Activated effector memory CD4-positive, alpha-beta T cell treated with anti-CD3 and anti-CD28 coated beads, Interleukin-2, amount 50 U/mL, for 16 hours (primary cell): ENCODE measurements around the gene LDLRAD4.

Source experiments
- DNase-seq: peaks from one replicate; pipeline ENCODE4 v3.0.0-alpha.2; 2020

The LDLRAD4 gene

DNA sequence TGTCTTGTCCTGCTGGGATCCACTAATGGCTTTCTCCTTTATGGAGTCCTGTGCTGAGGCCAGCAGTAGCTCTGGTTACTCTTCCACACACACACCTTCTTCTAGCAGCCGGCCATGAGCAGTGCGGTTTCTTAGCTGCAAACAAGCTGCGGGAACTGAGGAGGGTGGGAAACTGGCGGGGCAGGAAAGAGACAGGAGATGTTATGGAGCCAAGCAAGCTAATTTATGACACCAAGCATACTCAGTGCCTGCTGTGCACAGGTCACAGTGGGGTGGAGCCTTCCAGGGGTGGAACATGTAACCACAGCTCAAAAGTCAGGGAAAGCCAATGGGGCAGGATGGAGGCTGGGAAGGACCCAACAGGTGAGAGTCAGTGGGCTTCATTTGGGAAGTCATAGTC, 327.0 kb downstream of the LDLRAD4 start:
- DNase-seq, result no peak

DNA sequence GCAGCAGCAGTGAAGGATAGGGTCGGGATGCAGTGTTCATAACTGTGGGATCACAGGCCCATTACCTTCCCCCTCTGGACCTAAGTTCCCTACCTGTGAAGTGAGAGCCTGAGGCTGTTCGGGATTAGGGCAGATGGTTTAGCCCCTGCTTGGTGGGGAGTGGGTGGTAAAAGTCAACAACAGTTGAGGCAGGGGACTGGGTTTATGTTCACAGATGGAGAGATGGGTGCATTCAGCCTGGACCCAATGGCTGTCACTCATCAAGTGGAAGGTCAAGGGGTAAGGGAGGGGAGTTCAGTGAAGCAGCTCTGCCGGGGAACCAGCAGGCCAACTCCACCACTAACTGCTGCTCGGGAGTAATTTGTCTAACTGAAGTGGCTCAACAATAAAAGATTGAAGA, 327.4 kb downstream of the LDLRAD4 start:
- no peak for DNase-seq

DNA sequence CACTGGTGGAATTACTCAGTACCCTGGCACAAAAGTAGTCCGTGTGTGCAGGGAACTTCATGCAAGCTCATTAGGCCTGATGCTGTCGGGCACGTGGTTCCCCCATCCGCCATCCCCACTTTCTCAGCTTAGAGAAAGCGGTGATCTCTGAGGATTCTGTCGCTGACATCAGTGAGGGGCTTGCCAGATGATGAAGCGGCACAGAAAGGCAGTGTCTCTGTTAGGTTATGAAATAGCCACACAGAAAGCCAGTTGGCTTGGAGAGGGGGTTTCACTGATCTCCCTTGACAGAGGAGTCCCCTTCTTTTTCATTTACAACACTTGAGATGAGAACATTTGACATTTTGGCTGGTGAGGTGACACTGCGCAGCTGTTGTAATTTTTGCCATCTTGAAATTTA, 328.1 kb downstream of the LDLRAD4 start:
- no peak for DNase-seq

GRCh38 chr18:13547347-13547746, 328.8 kb downstream of the LDLRAD4 start:
- no peak for DNase-seq

GRCh38 chr18:13548106-13548819, 329.7 kb downstream of the LDLRAD4 start:
- DNase-seq, result no peak

DNA sequence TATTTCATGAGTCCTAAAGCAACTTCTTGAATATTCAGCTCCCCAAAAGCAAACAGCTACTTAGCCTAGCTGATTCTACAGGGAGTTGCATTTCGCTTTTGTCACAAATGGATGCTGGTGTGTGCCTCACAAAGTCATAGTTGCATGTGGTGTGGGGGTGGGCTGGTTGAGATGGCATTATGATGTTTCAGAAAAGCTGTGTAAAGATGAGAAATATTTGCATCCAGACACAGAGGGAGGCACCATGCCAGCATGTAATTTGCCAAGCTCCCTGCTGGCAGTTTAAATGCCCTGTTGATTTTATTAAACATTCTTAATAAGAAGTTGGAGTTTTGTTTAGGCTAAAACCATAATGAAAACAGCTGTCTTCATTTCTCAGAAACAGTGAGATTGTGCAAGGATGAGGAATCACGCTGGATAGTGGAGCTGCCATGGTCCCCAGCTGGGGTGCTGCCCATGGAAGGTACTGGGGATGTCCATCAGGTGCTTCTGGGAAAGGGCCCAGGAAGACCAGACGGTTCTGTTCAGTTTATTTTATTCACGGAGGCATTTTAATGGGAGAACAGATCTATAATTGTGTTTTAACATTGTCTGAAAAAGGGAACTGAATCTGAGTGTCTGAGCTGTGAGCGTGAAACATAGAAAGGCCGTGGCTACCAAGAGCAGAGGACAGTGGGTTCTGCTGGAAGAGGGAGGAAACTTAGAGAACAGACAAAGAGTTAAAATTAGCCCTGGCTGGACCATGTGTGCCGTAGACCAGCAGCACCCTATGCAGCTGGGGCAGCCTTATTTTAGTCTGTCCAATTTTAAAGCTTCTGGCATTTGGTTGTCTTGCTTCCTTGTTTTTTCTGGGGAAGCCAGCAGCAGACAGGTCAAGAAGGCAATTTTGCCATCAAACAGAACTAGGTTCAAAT, 330.7 kb downstream of the LDLRAD4 start:
- no peak for DNase-seq

DNA sequence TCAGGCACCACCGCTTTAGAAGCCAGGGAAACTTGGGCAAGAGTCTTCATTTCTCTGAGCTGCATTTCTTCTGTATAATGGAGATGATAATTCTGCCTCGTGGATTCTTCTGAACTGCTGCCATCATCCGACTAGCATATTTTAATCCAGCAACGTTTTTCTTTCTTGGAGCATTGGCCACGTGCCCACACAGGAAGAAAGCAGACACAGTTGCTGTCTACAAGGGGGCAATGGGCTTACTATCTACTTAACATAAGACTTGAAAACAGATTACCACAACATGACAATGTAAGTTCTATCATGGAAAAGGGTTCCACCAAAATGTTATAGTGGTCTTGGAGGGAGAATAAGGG, 331.3 kb downstream of the LDLRAD4 start:
- DNase-seq, result no peak

GRCh38 chr18:13550418-13551304, 332.1 kb downstream of the LDLRAD4 start:
- DNase-seq, result no peak

DNA sequence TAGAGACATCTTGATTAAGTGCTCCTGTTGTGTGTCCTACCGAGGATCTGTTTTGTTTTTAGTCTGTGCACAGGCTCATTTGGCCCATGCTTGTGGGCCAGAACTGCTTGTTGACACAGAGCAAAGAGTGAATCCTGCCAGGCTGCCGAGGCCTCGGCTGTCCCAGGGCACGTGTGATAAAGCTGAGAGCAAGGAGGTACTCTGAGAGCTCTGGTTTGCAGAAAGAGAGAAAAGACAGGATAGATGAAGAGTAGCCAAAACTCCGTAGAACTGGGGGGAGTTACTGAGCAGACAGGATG, 332.7 kb downstream of the LDLRAD4 start:
- no peak for DNase-seq

GRCh38 chr18:13551841-13552733, 333.5 kb downstream of the LDLRAD4 start:
- no peak for DNase-seq

- no peak for DNase-seq
These were observed 334.9 kb downstream of the LDLRAD4 start for GRCh38 chr18:13553449-13553848.

DNA sequence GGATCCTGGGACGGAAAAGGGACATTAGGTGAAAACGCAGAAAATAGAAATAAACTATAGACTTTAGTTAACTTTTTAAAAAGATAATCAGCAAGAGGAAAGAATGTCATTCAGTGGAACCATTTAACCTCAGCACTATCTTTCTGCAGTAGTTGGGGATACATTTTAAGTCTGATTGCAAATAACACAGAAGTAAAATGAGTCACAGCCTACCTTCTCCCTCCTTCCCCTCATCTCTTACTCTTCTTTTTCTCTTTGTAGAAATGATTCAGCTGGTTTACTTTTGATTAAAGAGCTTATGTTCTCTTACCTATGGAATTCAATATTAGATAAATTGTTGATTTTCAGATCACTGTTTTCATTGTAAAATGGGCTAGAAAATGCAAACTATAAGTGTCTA, 336.6 kb downstream of the LDLRAD4 start:
- DNase-seq, result no peak

DNA sequence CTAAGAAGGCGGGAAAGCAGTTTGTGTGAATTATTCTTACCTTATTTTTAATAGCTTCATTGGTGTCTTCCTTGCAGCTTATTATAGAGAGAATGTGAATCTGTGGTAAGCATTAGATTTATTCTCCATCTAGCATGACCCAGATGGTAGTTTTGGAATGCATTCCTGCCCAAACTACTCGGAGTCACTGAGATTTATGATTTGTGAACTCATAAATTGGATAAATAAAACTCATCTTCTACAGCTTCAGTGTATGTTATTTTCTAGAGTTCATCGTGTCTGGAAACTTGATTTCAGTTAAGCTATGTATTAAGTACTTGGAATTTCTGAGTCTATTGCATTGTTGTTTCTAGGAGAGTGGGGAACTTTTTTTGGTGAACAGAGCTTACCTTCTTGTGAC, 337.3 kb downstream of the LDLRAD4 start:
- DNase-seq, result no peak

DNA sequence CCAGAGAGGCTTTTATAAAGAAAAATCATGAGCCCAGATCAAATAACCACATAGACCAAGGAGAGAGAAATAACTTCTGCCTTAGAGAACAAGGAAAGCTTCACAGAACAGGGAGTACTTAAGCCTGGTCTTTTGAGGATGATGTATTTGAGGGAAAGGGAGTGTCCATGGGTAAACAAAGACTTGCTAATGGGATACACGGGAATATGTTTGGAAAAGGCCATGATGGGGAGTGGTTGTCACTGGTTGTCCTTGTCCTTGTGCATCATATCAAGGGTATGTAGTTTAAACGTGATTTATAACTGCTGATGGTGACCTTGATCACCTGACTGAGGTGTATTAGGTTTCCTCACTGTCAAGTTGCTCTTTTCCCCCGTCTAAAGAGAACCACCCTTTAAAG, 337.9 kb downstream of the LDLRAD4 start:
- DNase-seq, result no peak

DNA sequence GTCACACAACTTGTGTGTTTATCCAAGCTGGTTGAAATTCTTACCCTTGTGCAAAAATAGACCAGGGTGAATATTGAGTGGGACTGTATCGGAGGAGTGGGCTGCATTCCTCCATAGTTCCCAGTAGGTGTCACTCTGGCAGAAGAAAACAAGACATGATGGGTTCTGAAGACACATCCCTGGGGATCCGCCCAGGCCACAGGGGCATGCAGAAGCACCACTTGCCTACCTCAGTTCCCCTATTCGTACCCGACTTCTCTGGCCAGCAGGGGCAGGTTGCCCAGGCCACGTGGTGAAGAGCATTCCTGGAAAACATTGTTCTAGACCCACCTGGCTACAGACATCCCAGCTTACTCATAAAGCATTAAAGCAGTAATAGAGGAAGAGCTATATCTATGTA, 339.6 kb downstream of the LDLRAD4 start:
- DNase-seq, result no peak

- no peak for DNase-seq
These were observed 340.2 kb downstream of the LDLRAD4 start for GRCh38 chr18:13558790-13559189.

DNA sequence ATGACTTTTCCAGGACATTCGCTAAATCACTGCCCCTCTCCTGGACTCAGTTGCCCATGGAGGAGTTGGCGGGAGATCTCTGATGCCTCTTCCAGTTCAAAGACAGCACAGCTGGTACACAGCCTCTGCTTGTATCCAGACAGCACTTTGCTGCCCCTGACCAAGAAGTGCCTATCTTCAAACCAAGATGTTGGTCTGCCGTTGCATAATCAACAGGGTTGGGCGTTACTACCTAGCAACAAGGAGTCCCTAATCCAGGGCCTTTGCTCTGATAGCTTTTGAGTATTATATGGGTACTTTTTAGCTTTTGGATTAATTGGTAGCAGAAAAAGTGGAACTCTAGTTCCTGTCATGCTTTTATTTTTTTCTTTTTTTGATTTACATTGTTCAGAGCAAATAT, 341.2 kb downstream of the LDLRAD4 start:
- DNase-seq, result no peak

- DNase-seq, result no peak
These were observed 341.7 kb downstream of the LDLRAD4 start for GRCh38 chr18:13560306-13560705.

DNA sequence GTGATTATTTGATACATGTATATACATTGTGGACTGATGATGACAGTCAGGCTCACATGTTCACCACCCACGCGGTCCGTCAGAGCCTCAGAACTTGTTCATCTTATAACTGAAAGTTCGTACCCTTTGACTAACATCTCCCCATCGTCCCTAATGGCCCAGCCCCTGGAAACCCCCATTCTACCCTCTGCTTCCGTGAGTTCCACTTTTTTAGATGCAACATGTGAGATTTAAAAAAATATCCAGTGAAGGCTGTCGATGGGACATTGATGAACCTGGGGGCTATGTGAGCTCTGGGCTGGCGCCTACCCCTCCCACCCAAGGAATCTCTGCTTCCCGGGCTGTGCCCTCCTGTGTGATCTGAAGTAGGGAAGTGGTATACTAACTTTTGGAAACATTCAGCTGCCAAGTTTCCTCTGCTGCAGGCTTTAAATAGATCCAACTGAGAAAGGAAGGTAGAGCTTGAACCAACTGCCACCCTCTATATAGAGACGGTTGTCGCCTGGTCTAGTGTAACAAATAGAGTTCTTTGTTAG, 344.0 kb downstream of the LDLRAD4 start:
- peak; percentile 93 for DNase-seq

GRCh38 chr18:13563390-13563805, 344.8 kb downstream of the LDLRAD4 start:
- DNase-seq, result no peak

- no peak for DNase-seq
These were observed 346.0 kb downstream of the LDLRAD4 start for GRCh38 chr18:13564579-13564978.

- DNase-seq, result no peak
These were observed 346.7 kb downstream of the LDLRAD4 start for GRCh38 chr18:13565228-13565627.
